K562 (cell line): ENCODE data around the gene NACC1. TPM values are rescaled to one million over a fixed set of nuclear protein-coding genes. Genes with fewer than 3 reads are reported as not detected.

Experiments
- C11orf30 ChIP-seq: fragments of 450-650 bp; IDR thresholded peaks from 2 replicates; pipeline ENCODE4 v1.6.1; 2016; ENCODE audit warnings: low read depth, mild to moderate bottlenecking
- CBFA2T3 ChIP-seq: fragments of 450-650 bp; IDR thresholded peaks from 2 replicates; pipeline ENCODE4 v1.6.1; 2017
- CHCHD3 ChIP-seq: fragments of 250-450 bp; sonication (Bioruptor Pico); IDR thresholded peaks from 2 replicates; pipeline ENCODE4 v2.1.2; 2022; ENCODE audit warnings: mild to moderate bottlenecking
- EGR1 ChIP-seq: fragments of 450-650 bp; conservative IDR thresholded peaks from 2 replicates; pipeline ENCODE4 v1.6.1; 2017; ENCODE audit warnings: mild to moderate bottlenecking
- FOXJ3 ChIP-seq: sonication (generic); formaldehyde crosslinking; IDR thresholded peaks from 2 replicates; pipeline ENCODE4 v1.4.0; 2020; ENCODE audit warnings: mild to moderate bottlenecking, missing genetic modification reagents
- HNRNPL ChIP-seq: fragments of 200-400 bp; formaldehyde crosslinking; IDR thresholded peaks from 2 replicates; pipeline ENCODE4 v1.6.1; 2017; ENCODE audit warnings: low read depth, mild to moderate bottlenecking, low read length
- LCOR ChIP-seq: sonication (generic); formaldehyde crosslinking; IDR thresholded peaks from 2 replicates; pipeline ENCODE4 v1.8.0; 2022; ENCODE audit warnings: mild to moderate bottlenecking, missing genetic modification reagents
- NBN ChIP-seq: fragments of 450-650 bp; IDR thresholded peaks from 2 replicates; pipeline ENCODE4 v1.6.1; 2016; ENCODE audit warnings: low read depth, mild to moderate bottlenecking
- NCOA6 ChIP-seq: fragments of 450-650 bp; IDR thresholded peaks from 2 replicates; pipeline ENCODE4 v1.6.1; 2017; ENCODE audit warnings: mild to moderate bottlenecking
- NONO ChIP-seq, 2 experiments: fragments of 200-400 bp in 1 of 2; fragments of 450-650 bp in 1 of 2; formaldehyde crosslinking in 1 of 2; IDR thresholded peaks; 2 replicates each; pipeline ENCODE4 v1.6.1; 2017; ENCODE audit warnings: low read depth in 2 of 2, mild to moderate bottlenecking in 2 of 2, moderate library complexity in 2 of 2, low read length in 1 of 2
- NR1H2 ChIP-seq: sonication (generic); formaldehyde crosslinking; IDR thresholded peaks from 2 replicates; pipeline ENCODE4 v1.4.0; 2020; ENCODE audit warnings: mild to moderate bottlenecking, missing genetic modification reagents
- PRMT5 ChIP-seq: sonication (generic); formaldehyde crosslinking; IDR thresholded peaks from 2 replicates; pipeline ENCODE4 v1.5.0; 2020; ENCODE audit warnings: missing genetic modification reagents
- PTTG1 ChIP-seq: fragments of 450-650 bp; IDR thresholded peaks from 2 replicates; pipeline ENCODE4 v1.6.1; 2016; ENCODE audit warnings: low read depth, mild to moderate bottlenecking, missing genetic modification characterization, missing compliant biosample characterization
- SETDB1 ChIP-seq: IDR thresholded peaks from one replicate; pipeline ENCODE4 v1.6.1; 2012; ENCODE audit warnings: low read length, control low read depth, inconsistent platforms
- U2AF1 ChIP-seq: fragments of 200-400 bp; formaldehyde crosslinking; optimal IDR thresholded peaks from 2 replicates; pipeline ENCODE3; 2017; ENCODE audit warnings: mild to moderate bottlenecking, low read depth, low read length, moderate library complexity
- XRCC3 ChIP-seq: fragments of 450-650 bp; IDR thresholded peaks from 2 replicates; pipeline ENCODE4 v1.6.1; 2017; ENCODE audit warnings: mild to moderate bottlenecking, moderate library complexity
- ZC3H11A ChIP-seq: IDR thresholded peaks from 2 replicates; pipeline ENCODE4 v1.6.1; 2012; ENCODE audit warnings: low read depth, low read length, improper control_type of control experiment
- ZNF133 ChIP-seq: fragments of 250-450 bp; sonication (Bioruptor Pico); IDR thresholded peaks from 2 replicates; pipeline ENCODE4 v1.4.0; 2020; ENCODE audit warnings: mild to moderate bottlenecking
- ZNF140 ChIP-seq: fragments of 250-450 bp; sonication (Bioruptor Pico); IDR thresholded peaks from 2 replicates; pipeline ENCODE4 v1.8.0; 2021; ENCODE audit warnings: moderate library complexity, mild to moderate bottlenecking, inconsistent platforms
- ZNF175 ChIP-seq: fragments of 200-800 bp; sonication (Bioruptor generic); IDR thresholded peaks from 2 replicates; pipeline ENCODE4 v1.6.1; 2016; ENCODE audit warnings: low read depth, mild to moderate bottlenecking, missing genetic modification characterization, missing compliant biosample characterization
- ZNF668 ChIP-seq: fragments of 250-450 bp; sonication (Bioruptor Pico); IDR thresholded peaks from 2 replicates; pipeline ENCODE4 v1.8.0; 2022; ENCODE audit warnings: mild to moderate bottlenecking, inconsistent platforms
- polyA plus RNA-seq, 8 experiments: library from polyadenylated mRNA; depleted of rRNA in 4 of 8; stranded (reverse) in 5 of 8; unstranded in 3 of 8; fragments of >200 nt; fragmentation: Nextera tagmentation in 2 of 8; fragmentation: Illumina TruSeq in 1 of 8; extraction: Ambion mirVana in 2 of 8; extraction: Trizol in 1 of 8; gene quantifications; 2 replicates each; pipeline versions ENCODE4 v1.2.1 to v1.2.3, GENCODE V29; 2011 to 2014; ENCODE audit warnings: inconsistent platforms in 1 of 8, missing spikeins in 1 of 8
- total RNA-seq, 7 experiments: library from RNA; depleted of rRNA in 6 of 7; stranded (reverse); fragments of >200 nt in 6 of 7; fragmentation: Illumina TruSeq in 2 of 7; extraction: Trizol in 2 of 7; gene quantifications; 2 replicates each; pipeline versions ENCODE4 v1.2.1 to v1.2.3, GENCODE V29; 2011 to 2021; ENCODE audit warnings: low replicate concordance in 1 of 7
- TF ChIP-seq, protein P1 (sequence below): fragments of 450-650 bp; IDR thresholded peaks from 2 replicates; pipeline ENCODE4 v1.6.1; 2016; ENCODE audit warnings: missing biosample characterization, missing genetic modification characterization
- TF ChIP-seq, protein P2 (sequence below): fragments of 250-450 bp; sonication (Bioruptor Pico); IDR thresholded peaks from 2 replicates; pipeline ENCODE4 v1.9.0; 2021; ENCODE audit warnings: mild to moderate bottlenecking, inconsistent platforms
- TF ChIP-seq, protein P3 (sequence below), 2 experiments: fragments of 250-450 bp in 1 of 2; fragments of 450-650 bp in 1 of 2; sonication (Bioruptor Pico) in 1 of 2; IDR thresholded peaks; 2 replicates each; pipeline versions ENCODE4 v1.6.1 to v1.8.0; 2016 to 2021; ENCODE audit warnings: mild to moderate bottlenecking in 2 of 2, moderate library complexity in 2 of 2, missing compliant biosample characterization in 1 of 2, missing genetic modification characterization in 1 of 2
- TF ChIP-seq, protein P4 (sequence below), 3 experiments: IDR thresholded peaks in 2 of 3; conservative IDR thresholded peaks in 1 of 3; 2 replicates each; pipeline ENCODE4 v1.5.1; 2011 to 2012; ENCODE audit warnings: low read length in 3 of 3, mild to moderate bottlenecking in 3 of 3, control low read depth in 2 of 3, improper control_type of control experiment in 1 of 3, inconsistent platforms in 1 of 3, low read depth in 1 of 3, mixed read lengths in 1 of 3, moderate library complexity in 1 of 3; ENCODE audit not compliant: insufficient read depth in 2 of 3

The NACC1 gene
- total and polyA plus RNA-seq, 9 of the 15 experiments (the other 6 are each of a cell fraction or from before 2014, with no cell fraction given), result 0.04 to 96.6 (median 25.8) TPM

DNA sequence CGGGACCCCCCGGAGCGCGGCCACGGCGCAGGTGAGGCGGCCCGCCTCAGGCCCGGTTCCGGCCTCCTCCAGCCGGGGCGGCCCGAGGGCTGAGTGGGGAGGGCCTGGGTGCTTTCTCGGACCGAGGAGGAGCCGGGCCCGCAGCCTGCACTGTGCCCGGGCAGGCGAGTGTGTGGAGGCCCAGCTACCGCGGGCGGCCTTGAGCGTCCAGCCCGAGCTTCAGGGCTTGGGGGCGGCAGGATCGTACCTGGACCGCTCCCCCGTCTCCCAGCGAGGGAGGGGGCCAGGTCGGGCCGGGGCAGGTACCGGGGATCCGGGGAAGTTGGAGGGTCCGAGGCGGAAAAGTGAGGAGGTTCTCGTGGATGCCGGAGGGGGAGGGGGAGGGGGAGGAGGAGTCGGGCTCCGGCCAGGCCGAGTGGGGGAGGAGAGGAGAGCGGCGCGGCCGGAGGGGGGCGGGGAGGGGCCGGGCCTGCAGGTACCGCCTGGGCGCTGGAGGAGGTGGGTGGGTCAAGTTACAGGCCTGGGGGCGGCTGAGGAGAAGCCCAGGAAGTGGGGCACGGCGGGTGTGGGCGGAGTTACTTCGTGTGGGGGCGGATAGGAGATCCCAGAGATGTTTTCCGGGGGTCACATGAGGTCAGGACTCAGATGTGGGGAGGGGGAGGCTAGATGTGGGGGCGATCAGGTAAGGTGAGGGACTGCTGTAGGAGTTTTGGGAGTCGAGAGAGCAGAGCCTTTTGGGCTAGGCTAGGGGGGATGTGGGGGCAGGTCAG lies 545 bp downstream of the NACC1 start (continued):
- TF ChIP-seq HNRNPL, result no peak
- TF ChIP-seq CBFA2T3, result peak; percentile 38; the same call in 1 of the 2 replicates
- no peak for TF ChIP-seq ZNF133 (CRISPR knock-in tag)
- TF ChIP-seq PTTG1 (tag), result no peak
- TF ChIP-seq, protein P1, sequence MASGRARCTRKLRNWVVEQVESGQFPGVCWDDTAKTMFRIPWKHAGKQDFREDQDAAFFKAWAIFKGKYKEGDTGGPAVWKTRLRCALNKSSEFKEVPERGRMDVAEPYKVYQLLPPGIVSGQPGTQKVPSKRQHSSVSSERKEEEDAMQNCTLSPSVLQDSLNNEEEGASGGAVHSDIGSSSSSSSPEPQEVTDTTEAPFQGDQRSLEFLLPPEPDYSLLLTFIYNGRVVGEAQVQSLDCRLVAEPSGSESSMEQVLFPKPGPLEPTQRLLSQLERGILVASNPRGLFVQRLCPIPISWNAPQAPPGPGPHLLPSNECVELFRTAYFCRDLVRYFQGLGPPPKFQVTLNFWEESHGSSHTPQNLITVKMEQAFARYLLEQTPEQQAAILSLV, result no peak
- TF ChIP-seq SETDB1, result no peak
- no peak for TF ChIP-seq U2AF1
- TF ChIP-seq C11orf30, result no peak
- TF ChIP-seq FOXJ3, result no peak
- TF ChIP-seq, protein P2, sequence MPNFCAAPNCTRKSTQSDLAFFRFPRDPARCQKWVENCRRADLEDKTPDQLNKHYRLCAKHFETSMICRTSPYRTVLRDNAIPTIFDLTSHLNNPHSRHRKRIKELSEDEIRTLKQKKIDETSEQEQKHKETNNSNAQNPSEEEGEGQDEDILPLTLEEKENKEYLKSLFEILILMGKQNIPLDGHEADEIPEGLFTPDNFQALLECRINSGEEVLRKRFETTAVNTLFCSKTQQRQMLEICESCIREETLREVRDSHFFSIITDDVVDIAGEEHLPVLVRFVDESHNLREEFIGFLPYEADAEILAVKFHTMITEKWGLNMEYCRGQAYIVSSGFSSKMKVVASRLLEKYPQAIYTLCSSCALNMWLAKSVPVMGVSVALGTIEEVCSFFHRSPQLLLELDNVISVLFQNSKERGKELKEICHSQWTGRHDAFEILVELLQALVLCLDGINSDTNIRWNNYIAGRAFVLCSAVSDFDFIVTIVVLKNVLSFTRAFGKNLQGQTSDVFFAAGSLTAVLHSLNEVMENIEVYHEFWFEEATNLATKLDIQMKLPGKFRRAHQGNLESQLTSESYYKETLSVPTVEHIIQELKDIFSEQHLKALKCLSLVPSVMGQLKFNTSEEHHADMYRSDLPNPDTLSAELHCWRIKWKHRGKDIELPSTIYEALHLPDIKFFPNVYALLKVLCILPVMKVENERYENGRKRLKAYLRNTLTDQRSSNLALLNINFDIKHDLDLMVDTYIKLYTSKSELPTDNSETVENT (CRISPR knock-in tag), result no peak
- TF ChIP-seq CHCHD3 (CRISPR knock-in tag), result no peak
- TF ChIP-seq ZC3H11A, result no peak
- no peak for TF ChIP-seq ZNF140 (CRISPR knock-in tag)
- no peak for TF ChIP-seq NR1H2 (CRISPR knock-in tag)
- TF ChIP-seq, protein P3, sequence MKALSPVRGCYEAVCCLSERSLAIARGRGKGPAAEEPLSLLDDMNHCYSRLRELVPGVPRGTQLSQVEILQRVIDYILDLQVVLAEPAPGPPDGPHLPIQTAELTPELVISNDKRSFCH (CRISPR knock-in tag; IDR thresholded peaks at IDR 0.05), result no peak
- TF ChIP-seq, protein P3 (tag; IDR thresholded peaks at IDR 0.05), result no peak
- no peak for TF ChIP-seq NBN
- no peak for TF ChIP-seq NONO (IDR thresholded peaks at IDR 0.05; ENCODE audit: low read depth in 2 of 2, low read length in 1 of 2)
- TF ChIP-seq, protein P4, sequence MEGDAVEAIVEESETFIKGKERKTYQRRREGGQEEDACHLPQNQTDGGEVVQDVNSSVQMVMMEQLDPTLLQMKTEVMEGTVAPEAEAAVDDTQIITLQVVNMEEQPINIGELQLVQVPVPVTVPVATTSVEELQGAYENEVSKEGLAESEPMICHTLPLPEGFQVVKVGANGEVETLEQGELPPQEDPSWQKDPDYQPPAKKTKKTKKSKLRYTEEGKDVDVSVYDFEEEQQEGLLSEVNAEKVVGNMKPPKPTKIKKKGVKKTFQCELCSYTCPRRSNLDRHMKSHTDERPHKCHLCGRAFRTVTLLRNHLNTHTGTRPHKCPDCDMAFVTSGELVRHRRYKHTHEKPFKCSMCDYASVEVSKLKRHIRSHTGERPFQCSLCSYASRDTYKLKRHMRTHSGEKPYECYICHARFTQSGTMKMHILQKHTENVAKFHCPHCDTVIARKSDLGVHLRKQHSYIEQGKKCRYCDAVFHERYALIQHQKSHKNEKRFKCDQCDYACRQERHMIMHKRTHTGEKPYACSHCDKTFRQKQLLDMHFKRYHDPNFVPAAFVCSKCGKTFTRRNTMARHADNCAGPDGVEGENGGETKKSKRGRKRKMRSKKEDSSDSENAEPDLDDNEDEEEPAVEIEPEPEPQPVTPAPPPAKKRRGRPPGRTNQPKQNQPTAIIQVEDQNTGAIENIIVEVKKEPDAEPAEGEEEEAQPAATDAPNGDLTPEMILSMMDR (IDR thresholded peaks at IDR 0.05 in 2 of 3, conservative IDR thresholded peaks at IDR 0.05 in 1 of 3; ENCODE audit: insufficient read depth in 2 of 3, low read depth in 1 of 3, low read length in 3 of 3), result no peak
- no peak for TF ChIP-seq ZNF175
- TF ChIP-seq ZNF668 (CRISPR knock-in tag), result no peak
- no peak for TF ChIP-seq LCOR (CRISPR knock-in tag)
- TF ChIP-seq XRCC3, result no peak
- TF ChIP-seq NCOA6, result no peak; the same call in 1 of the 2 replicates
- no peak for TF ChIP-seq PRMT5
- TF ChIP-seq EGR1, result peak; percentile 100
